GM19372 (cell line): ENCODE measurements around the gene CPHXL.

Experiments
- ATAC-seq: cut with Tn5 transposase; IDR thresholded peaks from one replicate; pipeline ENCODE4 v1.9.1; 2021; ENCODE audit warnings: mild to moderate bottlenecking, low read depth, moderate library complexity; ENCODE audit not compliant: unreplicated experiment

The CPHXL gene

DNA sequence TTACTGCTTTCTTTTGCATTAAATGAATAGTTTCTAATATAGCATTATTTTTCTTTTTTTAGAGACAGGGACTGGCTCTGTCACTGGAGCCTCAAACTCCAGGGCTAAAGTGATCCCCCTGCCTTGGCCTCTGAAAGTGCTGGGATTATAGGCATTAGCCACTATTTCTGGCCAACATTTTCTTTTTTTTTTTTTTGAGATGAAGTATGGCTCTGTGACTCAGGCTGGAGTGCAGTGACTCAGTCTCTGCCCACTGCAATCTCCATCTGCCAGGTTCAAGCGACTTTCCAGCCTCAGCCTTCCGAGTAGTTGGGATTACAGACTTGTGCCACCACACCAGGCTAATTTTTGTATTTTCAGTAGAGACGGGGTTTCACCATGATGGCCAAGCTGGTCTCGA, 23.0 kb downstream of the CPHXL start:
- no peak for ATAC-seq

DNA sequence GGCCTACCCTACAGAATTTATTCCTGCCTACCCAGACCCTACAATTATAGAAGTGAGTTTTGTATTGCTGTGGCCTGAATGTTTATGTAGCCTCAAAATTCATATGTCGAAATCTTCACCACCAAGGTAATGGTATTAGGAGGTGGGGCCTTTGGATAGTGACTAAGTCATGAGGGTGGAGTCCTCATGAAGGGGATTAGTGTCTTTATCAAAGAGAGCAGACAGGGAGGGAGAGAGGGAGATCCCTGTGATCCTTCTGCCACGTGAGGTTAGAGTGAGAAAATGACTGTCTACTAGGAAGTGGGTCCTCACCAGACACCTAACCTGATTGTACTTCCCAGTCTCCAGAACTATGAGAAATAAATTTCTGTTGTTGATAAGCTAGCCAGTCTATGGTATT, 24.0 kb downstream of the CPHXL start:
- no peak for ATAC-seq

DNA sequence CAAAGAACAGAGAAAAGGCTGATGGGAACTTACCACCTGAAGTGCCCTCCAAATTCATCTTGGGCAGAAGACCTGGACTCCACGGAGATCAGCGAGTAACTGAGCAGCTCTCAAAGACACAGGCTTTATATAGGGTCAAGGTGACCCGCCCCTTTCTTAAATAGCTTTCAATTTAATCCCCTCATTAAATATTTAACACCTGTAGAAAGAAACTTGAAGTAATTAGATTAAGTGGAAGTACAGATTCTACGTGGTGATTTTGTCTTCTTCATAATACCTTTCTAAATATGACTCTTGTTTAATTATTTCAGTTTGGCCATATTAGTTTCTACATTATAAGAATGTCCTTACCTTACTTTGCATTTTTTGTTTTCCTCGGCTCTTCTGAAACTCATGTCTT, 24.9 kb downstream of the CPHXL start, which contains the start of gene DUXB:
TSS of gene DUXB (minus strand) at position 101 of the 400 bp plus-strand sequence. CDS start at position 58, 43 bp downstream.
- ATAC-seq = no peak

- no peak for ATAC-seq
Measured at GRCh38 chr16:75697571-75697970, 28.7 kb downstream of the CPHXL start.

- no peak for ATAC-seq
Measured at GRCh38 chr16:75695708-75696107, 30.6 kb downstream of the CPHXL start.

DNA sequence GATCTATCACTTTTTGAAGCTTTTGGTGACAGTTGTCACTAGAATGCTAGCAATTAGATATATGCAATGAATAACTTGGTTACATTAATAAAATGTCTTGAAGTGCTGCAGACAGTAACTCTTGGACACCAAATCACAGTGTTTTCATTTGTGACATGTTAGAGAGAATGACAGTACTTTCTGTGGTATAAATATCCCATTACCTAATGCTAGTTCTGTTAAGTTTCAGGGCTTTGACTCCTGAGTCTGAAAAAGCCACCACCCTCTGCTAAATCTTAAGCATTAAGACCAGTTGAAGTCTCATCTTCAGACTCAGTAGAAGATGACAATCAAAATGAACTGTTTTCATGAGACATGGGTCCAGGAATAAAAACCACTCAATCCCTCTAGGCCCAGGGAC, 38.9 kb downstream of the CPHXL start:
- ATAC-seq = no peak

- ATAC-seq = no peak
Measured at GRCh38 chr16:75682308-75682707, 44.0 kb downstream of the CPHXL start.

GRCh38 chr16:75679366-75679765, 46.9 kb downstream of the CPHXL start:
- no peak for ATAC-seq

DNA sequence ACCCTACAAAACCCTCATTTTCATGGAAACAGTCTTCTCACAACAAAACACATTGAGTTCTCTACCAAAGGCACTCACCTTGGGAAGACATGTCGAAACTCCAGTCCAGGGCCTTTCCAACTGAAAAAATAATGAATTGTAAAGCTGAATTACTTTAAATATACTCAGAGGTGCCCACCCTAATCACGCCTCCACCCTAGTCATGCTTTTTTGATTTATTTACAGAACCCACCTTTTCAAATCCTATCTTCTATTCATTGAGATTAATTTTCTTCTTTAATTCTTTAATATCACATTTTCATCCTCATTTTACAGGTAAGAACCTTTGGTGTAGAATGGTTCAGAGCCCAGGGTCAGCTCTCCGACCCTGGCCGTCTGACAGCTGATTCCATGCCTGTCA, 49.4 kb downstream of the CPHXL start, which contains the start of gene CPHXL2:
TSS of gene CPHXL2 (minus strand) at position 101 of the 400 bp plus-strand sequence. CDS start at position 91, 10 bp downstream.
- ATAC-seq = no peak

DNA sequence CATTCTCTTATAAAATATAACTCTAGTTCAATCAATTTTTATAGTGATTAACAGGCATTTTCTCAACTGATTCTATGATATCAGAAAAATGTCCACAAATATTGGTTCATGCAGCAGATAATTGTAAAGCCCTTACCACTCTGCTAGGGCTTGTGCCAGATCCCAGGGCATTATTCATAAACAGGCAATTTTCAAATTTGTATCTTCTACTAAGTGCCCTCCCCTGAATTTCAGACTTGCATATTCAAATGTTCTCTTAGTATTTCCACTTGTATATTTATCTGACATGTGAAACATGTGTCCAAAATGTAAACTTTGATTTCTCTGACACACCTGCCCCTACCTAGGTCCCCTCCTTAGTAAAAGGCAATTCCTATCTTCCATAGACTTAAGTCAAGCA, 58.8 kb downstream of the CPHXL start:
- no peak for ATAC-seq
